GM19099 (cell line): ENCODE data around the gene GPR63.

Experiments used
- POLR2A ChIP-seq: IDR thresholded peaks from 3 replicates; pipeline ENCODE4 v1.6.1; 2011; ENCODE audit warnings: low read depth; ENCODE audit not compliant: insufficient read length; ENCODE audit errors: extremely low read depth

GPR63 gene

GRCh38 chr6:96844530-96844929 is 7.3 kb upstream of the GPR63 start:
- no peak for TF ChIP-seq POLR2A

DNA sequence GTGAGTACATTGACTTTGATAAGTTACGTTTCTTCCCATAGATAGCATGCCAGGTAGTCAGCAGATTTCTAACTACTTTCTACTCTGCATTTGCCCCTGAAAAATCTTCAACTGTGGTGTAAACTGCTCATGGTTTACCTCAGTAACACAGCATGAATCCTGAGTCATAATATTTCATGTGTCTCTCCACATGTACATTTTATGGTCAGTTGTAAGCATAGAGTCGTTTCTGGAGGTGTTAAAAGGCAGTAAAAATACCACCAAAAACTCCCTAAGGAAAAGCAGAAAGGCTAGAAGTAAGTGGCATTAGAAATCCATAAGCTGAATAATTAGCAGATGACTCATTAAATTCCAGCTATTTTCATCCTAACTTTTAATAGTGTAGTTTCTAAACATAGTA is 4.1 kb upstream of the GPR63 start:
- TF ChIP-seq POLR2A = no peak

DNA sequence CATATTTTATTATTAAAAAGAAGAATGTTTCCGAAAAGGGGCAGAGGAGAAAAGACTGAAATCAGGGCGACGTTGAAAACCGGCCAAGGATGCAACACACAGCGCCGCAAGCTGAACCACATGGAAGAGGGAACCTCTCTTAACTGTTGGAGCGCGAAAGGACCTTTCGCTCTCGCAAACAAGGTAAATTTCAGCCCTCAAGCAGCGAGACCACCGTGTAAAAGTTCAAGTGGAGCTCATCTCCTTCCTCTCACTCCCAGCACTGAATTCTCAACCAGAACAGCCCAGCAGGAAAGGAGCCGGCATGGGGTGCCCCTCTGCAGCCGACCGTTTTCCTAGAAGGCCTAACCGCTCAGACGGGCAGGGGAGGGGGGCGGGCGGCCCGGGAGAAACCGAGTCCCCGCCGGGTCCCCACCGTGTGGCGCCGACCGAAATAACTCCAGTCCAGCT is 621 bp downstream of the GPR63 start:
- no peak for TF ChIP-seq POLR2A

DNA sequence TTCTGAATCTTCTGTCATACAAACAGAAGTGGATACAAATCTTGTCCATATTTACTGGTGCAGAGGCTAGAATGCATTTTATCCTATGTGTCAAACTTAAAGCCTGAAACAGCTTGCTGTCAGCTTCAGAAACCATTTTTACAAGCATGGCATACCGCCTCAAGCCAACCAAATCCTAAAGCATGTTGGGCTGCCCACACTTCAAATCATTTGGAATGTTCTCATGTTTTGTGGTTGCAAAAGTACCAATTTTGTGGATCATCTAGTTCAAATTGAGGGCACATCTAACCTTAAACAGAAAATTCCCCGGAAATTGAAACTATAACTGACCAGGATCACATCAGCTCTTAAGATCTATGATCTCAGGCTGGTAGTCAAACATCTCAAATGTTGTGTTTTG is 3.2 kb downstream of the GPR63 start:
- no peak for TF ChIP-seq POLR2A

- no peak for TF ChIP-seq POLR2A
These were observed 4.5 kb downstream of the GPR63 start for GRCh38 chr6:96832780-96833179.

DNA sequence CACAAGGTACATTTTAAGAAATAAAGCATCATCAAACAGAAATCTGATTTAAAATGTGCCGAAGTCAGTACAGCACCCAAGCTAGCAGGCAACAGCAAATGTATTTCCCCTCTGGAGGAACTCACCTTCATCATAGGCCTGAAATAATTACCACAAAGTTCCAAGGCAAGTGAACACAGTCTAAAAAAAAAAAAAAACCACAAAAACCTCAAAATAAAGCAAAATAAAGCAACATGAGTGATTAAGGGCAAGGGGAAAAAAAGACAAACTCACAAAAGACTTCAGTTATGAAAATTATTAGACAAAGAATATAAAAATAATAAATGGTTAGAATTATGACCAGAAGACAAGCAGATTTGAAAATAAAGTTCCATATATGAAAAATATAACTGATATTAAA is 10.4 kb downstream of the GPR63 start:
- no peak for TF ChIP-seq POLR2A

- no peak for TF ChIP-seq POLR2A
These were observed 13.5 kb downstream of the GPR63 start for GRCh38 chr6:96823743-96824142.

GRCh38 chr6:96821034-96821433 is 16.2 kb downstream of the GPR63 start:
- TF ChIP-seq POLR2A = no peak

- TF ChIP-seq POLR2A = no peak
These were observed 20.9 kb downstream of the GPR63 start for GRCh38 chr6:96816301-96816817.

DNA sequence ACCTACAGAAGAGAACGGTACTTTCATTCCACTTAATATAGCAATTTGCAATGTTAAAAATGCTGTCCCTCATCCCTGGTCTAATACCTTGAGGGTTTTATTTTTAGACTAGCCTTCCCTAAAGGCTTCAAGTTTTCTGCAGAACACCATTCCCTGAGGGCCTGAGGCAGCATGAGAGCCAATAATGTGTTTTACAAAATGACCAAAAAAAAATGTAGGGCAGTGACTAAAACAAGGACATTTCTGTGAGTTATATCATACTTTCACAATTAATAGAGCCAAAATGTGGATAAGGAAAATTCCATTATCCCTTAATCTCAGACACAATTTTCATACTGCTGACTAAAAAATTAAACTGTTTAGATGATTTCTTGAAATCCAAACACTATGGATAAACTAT is 22.7 kb downstream of the GPR63 start:
- no peak for TF ChIP-seq POLR2A

GRCh38 chr6:96812077-96812703 is 25.1 kb downstream of the GPR63 start:
- TF ChIP-seq POLR2A = no peak

DNA sequence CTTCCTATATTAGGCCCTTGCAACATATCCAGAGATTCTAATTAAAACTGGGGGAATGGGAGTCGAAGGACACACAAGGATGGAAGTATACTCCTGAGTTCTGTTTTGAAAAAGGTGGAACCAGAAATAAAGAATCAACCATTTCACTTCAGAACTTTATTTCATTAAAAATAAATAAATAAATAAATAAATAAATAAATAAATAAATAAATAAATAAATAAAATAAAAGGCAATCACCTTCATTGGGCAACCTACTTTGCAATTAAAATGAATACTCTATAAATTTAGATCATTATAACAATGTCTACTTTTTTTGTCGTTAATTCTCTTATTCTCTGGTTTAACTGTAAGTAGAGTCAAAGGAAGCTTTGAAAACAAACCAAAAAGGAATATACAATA is 25.6 kb downstream of the GPR63 start:
- no peak for TF ChIP-seq POLR2A

- TF ChIP-seq POLR2A = no peak
These were observed 26.1 kb downstream of the GPR63 start for GRCh38 chr6:96811136-96811535.

- TF ChIP-seq POLR2A = no peak
These were observed 28.2 kb downstream of the GPR63 start for GRCh38 chr6:96809119-96809518.

- no peak for TF ChIP-seq POLR2A
These were observed 34.2 kb downstream of the GPR63 start for GRCh38 chr6:96803106-96803481.

- peak; percentile 37 for TF ChIP-seq POLR2A
These were observed 41.8 kb downstream of the GPR63 start for GRCh38 chr6:96795481-96795880.

GRCh38 chr6:96794980-96795379 is 42.3 kb downstream of the GPR63 start:
- no peak for TF ChIP-seq POLR2A
